H9 (cell line): ENCODE measurements around the gene EEF2K. TPM values are rescaled to one million over a fixed set of nuclear protein-coding genes. Genes with fewer than 3 reads are reported as not detected.

Experiments used
- DNase-seq: peaks from one replicate; pipeline ENCODE4 v3.0.0-alpha.2; 2017
- H2AFZ ChIP-seq: one replicate; pipeline ENCODE4 v1.6.1; 2013; ENCODE audit warnings: mild to moderate bottlenecking, low read length, control low read depth, moderate library complexity
- H2AK5ac ChIP-seq: 2 replicates; pipeline ENCODE4 v1.6.1; 2013; ENCODE audit warnings: low read length, control low read depth, mixed read lengths; ENCODE audit not compliant: insufficient read length
- H2BK120ac ChIP-seq: one replicate; pipeline ENCODE4 v1.6.1; 2013; ENCODE audit warnings: low read depth, mild to moderate bottlenecking, low read length, control low read depth, inconsistent platforms; ENCODE audit not compliant: poor library complexity, severe bottlenecking
- H2BK12ac ChIP-seq: 2 replicates; pipeline ENCODE4 v1.6.1; 2013; ENCODE audit warnings: low read length, control low read depth, mixed read lengths, low read depth; ENCODE audit not compliant: insufficient read length
- H2BK15ac ChIP-seq: 2 replicates; pipeline ENCODE4 v1.6.1; 2013; ENCODE audit warnings: low read depth, low read length, control low read depth
- H2BK20ac ChIP-seq: one replicate; pipeline ENCODE4 v1.6.1; 2013; ENCODE audit warnings: low read depth, mild to moderate bottlenecking, low read length, control low read depth, inconsistent platforms; ENCODE audit not compliant: poor library complexity, severe bottlenecking
- H2BK5ac ChIP-seq: 2 replicates; pipeline ENCODE4 v1.6.1; 2013; ENCODE audit warnings: low read length, control low read depth, mixed read lengths; ENCODE audit not compliant: insufficient read length
- H3K14ac ChIP-seq: 2 replicates; pipeline ENCODE4 v1.6.1; 2013; ENCODE audit warnings: low read length, control low read depth; ENCODE audit not compliant: insufficient read depth
- H3K18ac ChIP-seq: 2 replicates; pipeline ENCODE4 v1.6.1; 2013; ENCODE audit warnings: low read depth, mild to moderate bottlenecking, mixed read lengths, low read length, control low read depth; ENCODE audit not compliant: insufficient read length
- H3K23ac ChIP-seq: 2 replicates; pipeline ENCODE4 v1.6.1; 2013; ENCODE audit warnings: low read length, control low read depth, mixed read lengths, low read depth; ENCODE audit not compliant: insufficient read length
- H3K23me2 ChIP-seq: 2 replicates; pipeline ENCODE4 v1.6.1; 2013; ENCODE audit warnings: low read depth, mild to moderate bottlenecking, mixed read lengths, low read length, control low read depth; ENCODE audit not compliant: insufficient read length, poor library complexity, severe bottlenecking
- H3K27ac ChIP-seq: 2 replicates; pipeline ENCODE4 v1.5.1; 2013; ENCODE audit warnings: low read length, control low read depth, mixed read lengths, low read depth; ENCODE audit not compliant: insufficient read length
- H3K27me3 ChIP-seq: 2 replicates; pipeline ENCODE4 v1.6.1; 2013; ENCODE audit warnings: low read length, control low read depth, inconsistent platforms; ENCODE audit not compliant: insufficient read depth
- H3K4ac ChIP-seq: 2 replicates; pipeline ENCODE4 v1.6.1; 2013; ENCODE audit warnings: low read depth, mild to moderate bottlenecking, control low read depth, inconsistent platforms, low read length, moderate library complexity
- H3K4me1 ChIP-seq: 2 replicates; pipeline ENCODE4 v1.6.1; 2013; ENCODE audit warnings: low read length, control low read depth, inconsistent platforms; ENCODE audit not compliant: insufficient read depth
- H3K4me2 ChIP-seq: 2 replicates; pipeline ENCODE4 v1.6.1; 2013; ENCODE audit warnings: low read length, control low read depth, mixed read lengths; ENCODE audit not compliant: insufficient read length, insufficient read depth
- H3K56ac ChIP-seq: 2 replicates; pipeline ENCODE4 v1.6.1; 2013; ENCODE audit warnings: low read depth, mild to moderate bottlenecking, mixed read lengths, low read length, control low read depth; ENCODE audit not compliant: insufficient read length
- H3K79me1 ChIP-seq: 2 replicates; pipeline ENCODE4 v1.6.1; 2013; ENCODE audit warnings: low read depth, mild to moderate bottlenecking, moderate library complexity, low read length, control low read depth, inconsistent platforms; ENCODE audit not compliant: insufficient read depth, poor library complexity, severe bottlenecking
- H3K79me2 ChIP-seq: 2 replicates; pipeline ENCODE4 v1.6.1; 2013; ENCODE audit warnings: low read length, control low read depth, inconsistent platforms; ENCODE audit not compliant: insufficient read depth
- H3K9ac ChIP-seq: 2 replicates; pipeline ENCODE4 v1.6.1; 2013; ENCODE audit warnings: low read length, control low read depth, mixed read lengths; ENCODE audit not compliant: insufficient read length; ENCODE audit errors: extremely low read depth
- H3K9me3 ChIP-seq: one replicate; pipeline ENCODE4 v1.6.1; 2013; ENCODE audit warnings: low read depth, low read length, inconsistent platforms; ENCODE audit not compliant: control insufficient read depth
- H3T11ph ChIP-seq: one replicate; pipeline ENCODE4 v1.6.1; 2013; ENCODE audit warnings: mild to moderate bottlenecking, low read length, control low read depth, inconsistent platforms
- H4K20me1 ChIP-seq: one replicate; pipeline ENCODE4 v1.6.1; 2013; ENCODE audit not compliant: control insufficient read depth, insufficient read length, insufficient read depth
- H4K5ac ChIP-seq: 2 replicates; pipeline ENCODE4 v1.6.1; 2013; ENCODE audit warnings: low read depth, mild to moderate bottlenecking, mixed read lengths, low read length, control low read depth; ENCODE audit not compliant: insufficient read length
- H4K8ac ChIP-seq: replicated peaks from 2 replicates; pipeline ENCODE4 v1.6.1; 2013; ENCODE audit warnings: low read length, control low read depth, mixed read lengths, low read depth; ENCODE audit not compliant: insufficient read length
- H4K91ac ChIP-seq: 2 replicates; pipeline ENCODE4 v1.6.1; 2013; ENCODE audit warnings: low read depth, mild to moderate bottlenecking, moderate library complexity, mixed read lengths, low read length, control low read depth; ENCODE audit not compliant: insufficient read length
- H3K27ac Mint-ChIP-seq, 3 experiments: 2 replicates in 2 of 3; 3 replicates in 1 of 3; pipeline ENCODE4 v1.8.0; 2020 to 2021; ENCODE audit warnings: mixed read lengths in 3 of 3, mild to moderate bottlenecking in 1 of 3, moderate library complexity in 1 of 3
- H3K27me3 Mint-ChIP-seq: 2 replicates; pipeline ENCODE4 v1.8.0; 2021; ENCODE audit warnings: low read depth, mild to moderate bottlenecking, moderate library complexity, mixed read lengths
- H3K36me3 Mint-ChIP-seq, 3 experiments: 2 replicates in 2 of 3; 3 replicates in 1 of 3; pipeline ENCODE4 v1.8.0; 2020 to 2021; ENCODE audit warnings: low read depth in 3 of 3, mixed read lengths in 3 of 3; ENCODE audit not compliant: insufficient read depth in 1 of 3
- H3K4me1 Mint-ChIP-seq, 2 experiments: 2 replicates each; pipeline ENCODE4 v1.8.0; 2020; ENCODE audit warnings: mixed read lengths in 2 of 2
- H3K4me3 Mint-ChIP-seq, 2 experiments: 2 replicates in 1 of 2; 3 replicates in 1 of 2; pipeline ENCODE4 v1.8.0; 2020 to 2021; ENCODE audit warnings: mild to moderate bottlenecking in 2 of 2, mixed read lengths in 2 of 2, moderate library complexity in 1 of 2
- H3K9me3 Mint-ChIP-seq, 2 experiments: 2 replicates in 1 of 2; 3 replicates in 1 of 2; pipeline ENCODE4 v1.8.0; 2020; ENCODE audit warnings: mild to moderate bottlenecking in 2 of 2, mixed read lengths in 2 of 2, moderate library complexity in 1 of 2
- CTCF ChIP-seq: fragments of 200-600 bp; sonication (generic); conservative IDR thresholded peaks from 3 replicates; pipeline ENCODE4 v1.8.0; 2021; ENCODE audit warnings: antibody characterized with exemption, mild to moderate bottlenecking
- WGBS: extraction: QIAGEN DNeasy Blood & Tissue Kit; methylation state at CpG from one replicate; pipeline ENCODE4 v1.1.7; 2013; ENCODE audit warnings: missing lambda C conversion rate, low lambda C conversion rate, mixed read lengths; ENCODE audit not compliant: insufficient read length; ENCODE audit errors: extremely low coverage; 5-methylcytosine and 5-hydroxymethylcytosine counted together
- total RNA-seq: library from RNA; stranded (reverse); gene quantifications from 2 replicates; pipeline ENCODE4 v1.2.1, GENCODE V29; 2021

The EEF2K gene
- total RNA-seq, 1 experiment from 2014 or later = 20.7 TPM

GRCh38 chr16:22337849-22338635 lies 132.0 kb downstream of the EEF2K start:
- Histone ChIP-seq H4K91ac (no peak overlapping the region), H3K4me1 (no peaks in the 10 kb centered on the region), H3T11ph (no peak overlapping the region), H2BK15ac (no peak overlapping the region), H3K27ac (no peak overlapping the region), H2AFZ (no peak overlapping the region), H3K4me2 (no peak overlapping the region), H3K18ac (no peak overlapping the region), H3K27me3 (no peaks in the 10 kb centered on the region), H3K9ac (no peak overlapping the region), H3K56ac (no peak overlapping the region), H2BK20ac (no peak overlapping the region), H3K79me2 (no peaks in the 10 kb centered on the region), H2BK5ac (no peak overlapping the region), H2AK5ac (no peak overlapping the region), H3K23ac (no peak overlapping the region), H2BK12ac (no peak overlapping the region), H4K20me1 (no peaks in the 10 kb centered on the region), H2BK120ac (no peak overlapping the region), H3K4ac (no peak overlapping the region), H4K8ac (no peak overlapping the region), H3K23me2 (no peaks in the 10 kb centered on the region), H3K14ac (no peak overlapping the region), H3K79me1 (no peaks in the 10 kb centered on the region), H4K5ac (no peak overlapping the region), H3K9me3 (no peaks in the 10 kb centered on the region)
- Mint-ChIP-seq H3K4me3 (no peak overlapping the region), H3K9me3 (peaks cover 27 to 29% of the 10 kb centered on the region in 2 experiments), H3K36me3 (peaks cover 42 to 70% (median 58%) of the 10 kb centered on the region in 3 experiments), H3K27me3 (no peaks in the 10 kb centered on the region), H3K27ac (no peak overlapping the region), H3K4me1 (no peaks in the 10 kb centered on the region)
- no peak for TF ChIP-seq CTCF
- DNase-seq = no peak
- no CpG with 5 or more reads among the region's 4 CpGs for WGBS

Other genes starting within 250 kb of the EEF2K start
- gene PDZD9, start 205.2 kb upstream of the EEF2K start, total RNA-seq = not detected in 2 replicates
- 12.4 and 13.5 TPM in 2 replicates for gene MOSMO, start 198.2 kb upstream of the EEF2K start, total RNA-seq
- gene VWA3A, start 113.7 kb upstream of the EEF2K start, total RNA-seq = not detected in 2 replicates
- 0.09 TPM in 1 of 2 replicates, not detected in the other for gene SDR42E2, start 43.8 kb upstream of the EEF2K start, total RNA-seq
- 101 and 103 TPM in 2 replicates for gene POLR3E, start 91.1 kb downstream of the EEF2K start, total RNA-seq
- 33.4 and 33.8 TPM in 2 replicates for gene CDR2, start 168.3 kb downstream of the EEF2K start, total RNA-seq